DMS53 treated with DMSO at 0.1 percent for 48 hours (cell line): ENCODE measurements around the gene SULT1C4.
"Not testable (repeated sequence)": the region's sequence is repeated elsewhere in the genome, so short reads cannot be mapped to it uniquely, and the experiment has no call there.

Experiments
- DNase-seq: peaks from one replicate; lab custom pipeline; 2025; ENCODE audit not compliant: unreplicated experiment; lab: John Stamatoyannopoulos, UW

SULT1C4 gene

GRCh38 chr2:108377815-108378630 is at the start of gene SULT1C4:
TSS of gene SULT1C4 (plus strand) at chr2:108377954. CDS start at chr2:108378338, 384 bp downstream.
- DNase-seq, result no peak

DNA sequence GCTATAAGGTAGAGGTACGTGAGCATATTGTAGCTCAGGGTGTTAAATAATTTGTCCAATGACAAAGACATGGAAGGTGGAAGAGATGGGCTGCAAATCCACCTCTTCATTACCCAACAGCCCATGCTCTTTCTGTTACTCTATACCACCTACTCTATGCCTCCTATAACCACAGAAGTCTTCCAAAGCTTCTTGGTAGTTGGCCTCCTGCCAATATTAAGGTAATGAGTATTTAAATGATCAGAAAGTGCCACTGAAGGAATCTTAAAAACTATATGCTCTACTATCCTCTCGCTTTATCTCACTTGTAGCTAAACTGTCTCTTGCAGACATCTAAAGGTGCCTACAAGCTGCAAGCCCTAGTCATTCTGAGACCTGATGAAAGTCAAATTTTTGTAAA is 48.0 kb upstream of the SULT1C4 start:
- no peak for DNase-seq

GRCh38 chr2:108330979-108331378 is 46.8 kb upstream of the SULT1C4 start:
- no peak for DNase-seq

- no peak for DNase-seq
These were observed 31.8 kb upstream of the SULT1C4 start for GRCh38 chr2:108345951-108346350.

- DNase-seq, result no peak
These were observed 30.9 kb upstream of the SULT1C4 start for GRCh38 chr2:108346827-108347226.

DNA sequence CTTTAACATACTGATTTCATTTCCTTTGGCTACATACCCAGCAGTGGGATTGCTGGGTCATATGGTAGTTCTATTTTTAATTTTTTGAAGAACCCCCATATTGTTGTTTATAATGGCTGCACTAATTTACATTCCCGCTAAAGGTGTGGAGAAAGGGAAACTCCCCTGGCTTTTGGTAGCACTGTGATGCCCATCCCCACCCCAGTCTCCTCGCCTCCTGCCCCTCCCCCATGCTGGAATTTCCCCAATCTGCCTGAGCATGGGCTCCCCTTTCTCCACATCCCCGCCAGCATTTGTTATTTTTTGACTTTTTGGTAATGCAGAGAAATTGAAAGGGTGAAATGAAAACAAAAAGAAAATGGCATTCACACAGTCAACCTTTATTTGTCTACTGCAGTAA is 30.0 kb upstream of the SULT1C4 start:
- DNase-seq, result no peak

GRCh38 chr2:108348816-108349570 is 28.8 kb upstream of the SULT1C4 start:
- no peak for DNase-seq

DNA sequence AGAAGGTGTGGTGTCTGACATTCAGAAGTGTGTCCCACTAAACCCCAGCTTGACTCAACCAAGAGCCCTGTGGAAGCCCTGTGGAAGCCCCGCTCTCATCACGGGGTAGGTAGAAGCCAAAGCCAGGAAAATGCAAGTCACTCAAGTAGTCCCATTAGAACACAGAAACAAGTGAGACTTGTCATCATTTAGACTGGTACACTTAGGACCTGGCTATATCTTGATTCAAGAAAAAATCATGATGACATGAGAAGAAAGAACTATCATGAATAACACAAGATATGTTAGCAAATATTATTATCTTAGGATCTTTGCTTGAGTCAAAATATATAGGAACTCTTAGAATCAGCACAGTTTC is 28.2 kb upstream of the SULT1C4 start:
- DNase-seq, result no peak

GRCh38 chr2:108351889-108352288 is 25.9 kb upstream of the SULT1C4 start:
- no peak for DNase-seq

DNA sequence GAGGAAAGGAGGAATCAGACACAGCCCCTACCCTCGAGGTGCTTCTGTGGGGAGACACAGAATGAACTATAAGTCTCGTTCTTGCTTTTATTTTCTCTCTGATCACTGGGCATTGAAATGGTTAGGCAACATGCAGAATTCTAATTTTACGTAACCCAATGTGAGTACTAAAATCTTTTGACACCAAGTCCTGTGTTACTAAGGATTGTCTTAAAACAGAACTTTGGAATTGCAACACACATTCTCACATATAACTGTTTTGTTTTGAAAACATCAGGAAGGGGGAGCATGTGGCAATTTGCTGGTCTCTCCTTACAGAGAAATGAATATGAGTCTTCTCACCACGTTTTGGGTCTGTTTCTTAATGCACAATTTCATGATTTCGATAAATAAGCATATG is 23.6 kb upstream of the SULT1C4 start:
- DNase-seq, result no peak

DNA sequence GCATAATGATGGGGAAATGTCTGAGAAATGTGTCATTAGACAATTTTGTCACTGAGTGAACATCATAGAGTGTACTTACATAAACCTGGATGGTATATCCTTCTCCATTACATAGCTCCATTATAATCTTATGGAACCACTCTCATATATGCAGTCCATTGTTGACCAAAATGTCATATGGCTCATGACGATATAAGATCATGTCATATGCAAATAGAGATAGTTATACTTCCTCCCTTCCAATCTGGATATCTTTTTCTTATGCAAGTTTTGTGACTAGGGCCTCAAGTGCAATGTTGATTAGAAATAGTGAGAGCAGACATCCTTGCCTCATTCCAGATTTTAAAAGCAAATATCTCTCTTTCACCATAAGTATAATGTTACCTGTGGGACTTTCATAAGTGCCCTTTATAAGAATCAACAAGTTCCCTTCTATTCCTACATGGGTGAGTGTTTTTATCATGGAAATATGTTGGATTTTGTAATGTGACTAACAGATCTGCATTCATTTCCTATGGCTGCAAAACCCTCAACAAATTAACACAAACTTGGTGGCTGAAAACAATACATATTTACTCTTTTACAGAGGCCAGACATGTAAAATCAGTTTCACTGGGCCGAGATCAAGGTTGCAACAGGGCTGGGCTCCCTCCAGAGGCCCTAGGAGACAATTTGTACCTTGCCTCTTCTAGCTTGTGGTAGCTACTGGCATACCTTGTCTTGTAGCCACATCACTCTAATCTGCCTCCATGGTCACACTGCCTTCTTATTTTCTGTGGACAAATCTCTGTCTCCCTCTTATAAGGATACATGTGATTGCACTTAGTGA is 21.6 kb upstream of the SULT1C4 start:
- no peak for DNase-seq

DNA sequence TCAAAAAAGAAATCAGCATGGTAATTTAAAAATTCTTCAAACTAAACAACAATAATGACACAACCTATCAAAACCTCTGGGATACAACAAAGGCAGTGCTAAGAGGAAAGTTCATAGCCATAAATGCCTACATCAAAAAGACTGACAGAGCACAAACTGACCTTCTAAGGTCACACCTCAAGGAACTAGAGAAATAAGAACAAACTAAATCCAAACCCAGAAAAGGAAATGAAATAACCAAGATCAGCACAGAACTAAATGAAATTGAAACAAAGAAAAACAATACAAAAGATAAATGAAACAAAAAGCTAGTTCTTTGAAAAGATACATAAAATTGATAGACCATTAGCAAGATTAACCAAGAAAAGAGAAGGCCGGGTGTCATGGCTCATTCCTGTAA is 18.4 kb upstream of the SULT1C4 start:
- not testable (repeated sequence) for DNase-seq

DNA sequence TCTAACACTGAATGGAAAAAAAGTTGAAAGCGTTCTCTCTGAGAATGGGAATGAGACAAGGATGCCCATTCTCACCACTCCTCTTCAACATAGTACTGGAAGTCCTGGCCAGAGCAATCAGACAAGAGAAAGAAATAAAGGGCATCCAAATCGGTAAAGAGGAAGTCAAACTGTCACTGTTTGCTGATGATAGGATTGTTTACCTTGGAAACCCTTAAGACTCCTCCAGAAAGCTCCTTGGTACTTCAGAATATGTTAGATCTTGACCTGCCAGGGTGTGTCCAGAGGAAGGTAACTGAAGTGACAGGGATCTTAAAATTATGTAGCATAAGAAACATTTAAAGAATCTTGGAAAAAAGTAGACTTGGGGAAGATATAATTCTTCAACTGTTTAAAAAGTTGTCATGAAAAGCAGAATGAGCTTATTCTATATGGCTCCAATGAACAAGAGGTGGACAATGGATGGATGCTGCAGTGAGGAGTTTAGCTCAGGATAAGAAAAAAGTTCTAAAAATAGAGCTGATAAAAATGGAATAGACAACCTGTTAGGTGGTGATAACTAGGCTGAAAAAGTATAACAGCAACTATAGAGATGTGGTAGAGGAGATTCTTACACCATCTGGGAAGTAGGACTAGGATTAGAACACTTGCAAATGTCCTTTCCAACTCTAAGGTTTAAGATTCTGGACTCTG is 16.8 kb upstream of the SULT1C4 start:
- no peak for DNase-seq

DNA sequence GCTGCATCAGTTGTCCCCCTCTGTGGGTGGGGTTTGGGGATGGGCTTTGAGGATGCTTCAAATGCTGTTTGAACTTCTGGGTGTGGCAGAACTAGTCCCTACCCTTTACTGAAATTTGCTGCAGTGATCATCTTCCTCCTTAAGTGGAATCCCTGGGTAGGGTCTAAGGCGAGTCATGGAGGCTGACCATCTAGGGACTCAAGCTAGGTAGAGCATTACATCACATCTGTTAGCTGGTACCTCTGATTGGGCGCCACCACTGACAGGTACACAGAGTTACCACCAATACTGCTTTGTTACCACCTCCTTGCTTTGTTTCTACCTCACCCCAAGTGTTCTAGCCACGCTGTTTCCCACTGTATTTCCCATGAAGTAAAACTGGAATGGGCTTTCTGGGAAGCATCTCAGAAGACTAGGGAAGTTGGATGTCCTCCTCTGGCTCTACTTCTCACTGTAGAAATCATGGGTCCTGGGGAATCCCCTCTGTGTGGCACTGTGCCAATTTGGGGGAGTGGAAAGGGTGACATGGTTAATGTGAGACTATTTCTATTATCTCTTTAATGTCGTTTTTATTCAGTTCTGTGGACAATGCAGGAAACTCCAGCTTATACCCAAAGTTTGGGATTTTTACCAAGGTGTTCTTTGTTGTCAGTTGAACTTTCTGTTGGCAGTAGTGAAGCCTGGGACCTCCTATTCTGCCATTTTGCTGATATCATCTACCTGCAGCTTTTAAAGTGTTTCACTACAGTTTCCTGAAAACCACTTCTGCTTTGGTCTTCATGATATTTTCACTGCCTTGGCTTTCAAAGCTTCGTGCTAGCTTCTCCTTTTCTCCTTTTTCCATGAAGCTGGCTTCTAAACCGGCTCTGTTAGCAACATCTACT is 14.5 kb upstream of the SULT1C4 start:
- DNase-seq, result no peak

GRCh38 chr2:108363908-108364225 is 13.9 kb upstream of the SULT1C4 start:
- no peak for DNase-seq

GRCh38 chr2:108364676-108365297 is 13.0 kb upstream of the SULT1C4 start:
- DNase-seq, result no peak

DNA sequence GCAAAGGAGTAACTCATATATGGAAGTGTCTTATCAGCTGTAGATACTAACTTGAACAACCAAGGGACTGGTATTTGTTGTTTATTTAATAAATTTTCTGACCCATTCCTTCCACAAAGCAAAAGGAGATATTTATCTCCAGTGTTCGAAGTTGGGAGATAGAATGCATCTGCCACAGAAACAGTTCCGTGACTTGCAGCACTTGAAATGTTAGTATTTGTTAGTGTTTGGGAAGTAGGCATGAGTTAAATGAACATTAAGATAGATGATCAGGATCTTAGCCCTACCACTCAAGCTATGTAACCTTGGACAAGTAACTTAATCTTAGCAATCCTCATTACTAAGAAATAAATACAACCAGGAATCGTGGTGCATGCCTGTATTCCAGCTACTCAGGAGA is 12.1 kb upstream of the SULT1C4 start:
- DNase-seq, result no peak

- no peak for DNase-seq
These were observed 10.7 kb upstream of the SULT1C4 start for GRCh38 chr2:108367014-108367413.

GRCh38 chr2:108367561-108368175 is 10.1 kb upstream of the SULT1C4 start:
- DNase-seq, result no peak
